K562 (cell line): ENCODE measurements around the gene PHF3. TPM values are rescaled to one million over a fixed set of nuclear protein-coding genes. Genes with fewer than 3 reads are reported as not detected.

Source experiments
- ATAC-seq: fragments of 200-7000 bp; cut with Tn5 transposase; 3 replicates; pipeline ENCODE4 v1.9.1; 2020; ENCODE audit warnings: moderate library complexity
- BruUV-seq: library from RNA; stranded (reverse); fragments of 400-500 nt; replicated peaks from 2 replicates; lab custom pipeline; 2021; lab: Mats Ljungman, UMichigan
- CTCF ChIA-PET: fragments of 300-600 bp; formaldehyde crosslinking; extraction: SDS; loops from one replicate; lab custom pipeline; 2021; ENCODE audit warnings: low intra/inter-chr PET ratio; lab: Yijun Ruan, JAX
- POLR2A ChIA-PET: fragments of 300-600, 350-650 bp; sonication (Branson Sonifier 250); formaldehyde crosslinking; extraction: SDS; loops from one replicate; lab custom pipeline; 2021; ENCODE audit warnings: antibody characterized with exemption, inconsistent platforms; lab: Yijun Ruan, JAX
- DNase-seq, 4 experiments: peaks; one replicate each; pipeline versions ENCODE4 v3.0.0 to v3.0.0-alpha.2; 2011 to 2018; ENCODE audit warnings: low spot score in 3 of 4, mixed read lengths in 3 of 4; ENCODE audit errors: extremely low read depth in 1 of 4
- FAIRE-seq: peaks from 2 replicates; lab custom pipeline; 2011; peaks lifted over from hg19 to GRCh38; lab: Jason Lieb, UNC
- H2AFZ ChIP-seq: 2 replicates; pipeline ENCODE4 v1.6.0; 2011; ENCODE audit warnings: low read depth, low read length, control low read depth, inconsistent platforms
- H3K27ac ChIP-seq: fragments of 200-600 bp; 3 replicates; pipeline ENCODE4 v1.8.0; 2011; ENCODE audit warnings: low read depth, mild to moderate bottlenecking, control low read depth, inconsistent platforms, low read length, moderate library complexity, mixed read lengths; ENCODE audit errors: extremely low read depth
- H3K27me3 ChIP-seq, 2 experiments: fragments of 300-600 bp in 1 of 2; 2 replicates in 1 of 2; 3 replicates in 1 of 2; pipeline versions ENCODE4 v1.6.0 to v1.8.0; 2011; ENCODE audit warnings: inconsistent platforms in 2 of 2, low read length in 2 of 2, mild to moderate bottlenecking in 1 of 2, mixed read lengths in 1 of 2, moderate library complexity in 1 of 2; ENCODE audit not compliant: control insufficient read depth in 2 of 2, insufficient read depth in 2 of 2
- H3K36me3 ChIP-seq: fragments of 300-600 bp; 3 replicates; pipeline ENCODE4 v1.8.0; 2011; ENCODE audit warnings: mild to moderate bottlenecking, low read length, inconsistent platforms; ENCODE audit not compliant: control insufficient read depth, insufficient read depth
- H3K4me1 ChIP-seq, 2 experiments: fragments of 200-600 bp in 1 of 2; replicated peaks in 1 of 2; 2 replicates in 1 of 2; 3 replicates in 1 of 2; pipeline versions ENCODE4 v1.5.1 to v1.8.0; 2011; ENCODE audit warnings: inconsistent platforms in 2 of 2, low read length in 2 of 2, mild to moderate bottlenecking in 1 of 2, mixed read lengths in 1 of 2, moderate library complexity in 1 of 2; ENCODE audit not compliant: control insufficient read depth in 2 of 2, insufficient read depth in 2 of 2
- H3K4me2 ChIP-seq: 2 replicates; pipeline ENCODE4 v1.6.1; 2011; ENCODE audit warnings: low read length, control low read depth, inconsistent platforms, mixed read lengths; ENCODE audit not compliant: insufficient read depth
- H3K4me3 ChIP-seq: fragments of 200-600 bp; sonication (generic), shearing (Covaris generic); 2 replicates; pipeline ENCODE4 v1.5.1; 2016; ENCODE audit warnings: control low read depth, inconsistent platforms
- H3K79me2 ChIP-seq: fragments of 200-600 bp; 3 replicates; pipeline ENCODE4 v1.8.0; 2011; ENCODE audit warnings: low read length, inconsistent platforms; ENCODE audit not compliant: control insufficient read depth, insufficient read depth
- H3K9ac ChIP-seq, 2 experiments: 2 replicates each; pipeline versions ENCODE4 v1.6.0 to v1.6.1; 2011; ENCODE audit warnings: low read depth in 2 of 2, low read length in 2 of 2, control low read depth in 1 of 2, inconsistent platforms in 1 of 2, mild to moderate bottlenecking in 1 of 2, mixed read lengths in 1 of 2; ENCODE audit not compliant: insufficient read depth in 1 of 2
- H3K9me1 ChIP-seq: one replicate; pipeline ENCODE4 v1.6.0; 2011; ENCODE audit warnings: inconsistent platforms, mild to moderate bottlenecking, low read length, moderate library complexity; ENCODE audit not compliant: control insufficient read depth, insufficient read depth
- H3K9me3 ChIP-seq: replicated peaks from 2 replicates; pipeline ENCODE4 v1.5.1; 2011; ENCODE audit warnings: low read depth, low read length, inconsistent platforms; ENCODE audit not compliant: control insufficient read depth, insufficient read depth
- H4K20me1 ChIP-seq: replicated peaks from 2 replicates; pipeline ENCODE4 v1.6.1; 2011; ENCODE audit warnings: low read length, inconsistent platforms, mixed read lengths; ENCODE audit not compliant: control insufficient read depth, insufficient read depth
- CBFA2T2 ChIP-seq: fragments of 450-650 bp; conservative IDR thresholded peaks from 2 replicates; pipeline ENCODE4 v1.6.1; 2017; ENCODE audit warnings: mild to moderate bottlenecking
- HINFP ChIP-seq: fragments of 450-650 bp; conservative IDR thresholded peaks from 2 replicates; pipeline ENCODE4 v1.6.1; 2016; ENCODE audit warnings: missing genetic modification characterization, low read depth, mild to moderate bottlenecking, control low read depth, missing compliant biosample characterization
- KLF6 ChIP-seq: fragments of 250-450 bp; sonication (Bioruptor Pico); IDR thresholded peaks from 2 replicates; pipeline ENCODE4 v1.4.0; 2020; ENCODE audit warnings: mild to moderate bottlenecking, moderate library complexity, borderline replicate concordance
- LCOR ChIP-seq: sonication (generic); formaldehyde crosslinking; IDR thresholded peaks from 2 replicates; pipeline ENCODE4 v1.8.0; 2022; ENCODE audit warnings: mild to moderate bottlenecking, missing genetic modification reagents
- RBM34 ChIP-seq: fragments of 200-400 bp; formaldehyde crosslinking; IDR thresholded peaks from 2 replicates; pipeline ENCODE4 v1.6.1; 2018; ENCODE audit warnings: low read length, borderline replicate concordance; ENCODE audit not compliant: insufficient read depth
- SP1 ChIP-seq: sonication (generic); formaldehyde crosslinking; IDR thresholded peaks from 2 replicates; pipeline ENCODE4 v1.8.1; 2022; ENCODE audit warnings: mild to moderate bottlenecking, missing genetic modification reagents
- WGBS: fragments of 100-300 bp; shearing (Covaris generic); methylation state at CpG from one replicate; pipeline ENCODE4 v1.1.6; 2016; ENCODE audit warnings: low coverage, mixed read lengths; ENCODE audit not compliant: insufficient coverage; ENCODE audit errors: missing lambda C conversion rate; 5-methylcytosine and 5-hydroxymethylcytosine counted together
- in situ Hi-C: fragments of 300-500 bp; cut with MboI; formaldehyde crosslinking; loops from 4 replicates; pipeline ENCODE4 v1.15.0; 2018; ENCODE audit warnings: inconsistent platforms, mixed read lengths
- intact Hi-C: fragments of 100-400 bp; cut with micrococcal nuclease; formaldehyde crosslinking; loops from 2 replicates; pipeline ENCODE4 v1.14.2; 2022
- polyA plus RNA-seq, 8 experiments: library from polyadenylated mRNA; depleted of rRNA in 4 of 8; stranded (reverse) in 5 of 8; unstranded in 3 of 8; fragments of >200 nt; fragmentation: Nextera tagmentation in 2 of 8; fragmentation: Illumina TruSeq in 1 of 8; extraction: Ambion mirVana in 2 of 8; extraction: Trizol in 1 of 8; gene quantifications; 2 replicates each; pipeline versions ENCODE4 v1.2.1 to v1.2.3, GENCODE V29; 2011 to 2014; ENCODE audit warnings: inconsistent platforms in 1 of 8, missing spikeins in 1 of 8
- total RNA-seq, 7 experiments: library from RNA; depleted of rRNA in 6 of 7; stranded (reverse); fragments of >200 nt in 6 of 7; fragmentation: Illumina TruSeq in 2 of 7; extraction: Trizol in 2 of 7; gene quantifications; 2 replicates each; pipeline versions ENCODE4 v1.2.1 to v1.2.3, GENCODE V29; 2011 to 2021; ENCODE audit warnings: low replicate concordance in 1 of 7

Gene PHF3
- total and polyA plus RNA-seq, 9 of the 15 experiments (the other 6 are each of a cell fraction or from before 2014, with no cell fraction given), result 8.1 to 51.2 (median 30.9) TPM

- Histone ChIP-seq H3K79me2 (no peaks in the 10 kb centered on the region), H3K36me3 (no peaks in the 10 kb centered on the region), H3K4me3 (no peak overlapping the region), H3K9me1 (no peaks in the 10 kb centered on the region), H3K27ac (no peak overlapping the region), H3K4me2 (no peak overlapping the region), H3K27me3 (no peaks in the 10 kb centered on the region), H4K20me1 (no peaks in the 10 kb centered on the region), H2AFZ (peak overlapping the region; percentile 26; the same call in 1 of the 2 replicates), H3K4me1 (peaks cover 0 to 4% of the 10 kb centered on the region in 2 experiments; a peak in 3 of 5 replicates), H3K9me3 (no peaks in the 10 kb centered on the region), H3K9ac (no peak overlapping the region)
- in situ Hi-C loops (no loop called here), intact Hi-C loops (no loop called here)
- DNase-seq (no peak), ATAC-seq (no peak), FAIRE-seq (no peak)
- ChIA-PET POLR2A (no interaction called here), CTCF (no interaction called here)
- TF ChIP-seq LCOR (CRISPR knock-in tag), result no peak
- no peak for TF ChIP-seq CBFA2T2
- TF ChIP-seq RBM34, result no peak
- TF ChIP-seq KLF6 (CRISPR knock-in tag), result no peak
- TF ChIP-seq HINFP (tag), result no peak
- no peak for TF ChIP-seq SP1 (CRISPR knock-in tag)
- BruUV-seq, result no TSS peak
- WGBS, result 60% methylated on average over 6 of the region's 6 CpGs
Observed at GRCh38 chr6:63600136-63600535, 35.5 kb upstream of the PHF3 start.
